CD4-positive, CD25-positive, alpha-beta regulatory T cell (primary cell): ENCODE results near the gene GRM5. TPM values are rescaled to one million over a fixed set of nuclear protein-coding genes. Genes with fewer than 3 reads are reported as not detected.

Experiments
- ATAC-seq, 2 donors: fragments of 150-1000 bp; cut with Tn5 transposase; one replicate each; pipeline ENCODE4 v1.10.0; 2021; ENCODE audit warnings: low read depth in 2 of 2, moderate number of reproducible peaks in 2 of 2, moderate library complexity in 1 of 2
- DNase-seq, 3 donors: peaks; one replicate each; pipeline versions ENCODE4 v3.0.0 to v3.0.0-alpha.2; 2012 to 2022; ENCODE audit warnings: mixed read lengths in 1 of 3
- H3K27ac ChIP-seq: one replicate; pipeline ENCODE4 v1.7.0; 2013; ENCODE audit warnings: mild to moderate bottlenecking, low read length; ENCODE audit not compliant: insufficient read depth, poor library complexity, severe bottlenecking
- H3K27me3 ChIP-seq: one replicate; pipeline ENCODE4 v1.7.0; 2013; ENCODE audit warnings: low read length; ENCODE audit not compliant: control insufficient read depth, insufficient read depth
- H3K36me3 ChIP-seq: one replicate; pipeline ENCODE4 v1.7.0; 2013; ENCODE audit warnings: mild to moderate bottlenecking, low read length, moderate library complexity; ENCODE audit not compliant: control insufficient read depth, insufficient read depth
- H3K4me1 ChIP-seq: 2 replicates; pipeline ENCODE4 v1.7.0; 2013; ENCODE audit warnings: mild to moderate bottlenecking, low read length; ENCODE audit not compliant: insufficient read depth, control insufficient read depth, poor library complexity, severe bottlenecking
- H3K4me3 ChIP-seq: one replicate; pipeline ENCODE4 v1.7.0; 2013; ENCODE audit warnings: low read depth, mild to moderate bottlenecking, low read length, moderate library complexity
- H3K9me3 ChIP-seq, 2 experiments: 1 replicate in 1 of 2; 2 replicates in 1 of 2; pipeline ENCODE4 v1.7.0; 2013; ENCODE audit warnings: low read length in 2 of 2, mild to moderate bottlenecking in 1 of 2, moderate library complexity in 1 of 2; ENCODE audit not compliant: control insufficient read depth in 2 of 2
- H3K27ac Mint-ChIP-seq, 3 donors: one replicate each; pipeline ENCODE4 v1.8.0; 2020 to 2022; ENCODE audit warnings: mild to moderate bottlenecking in 3 of 3, mixed read lengths in 3 of 3, moderate library complexity in 2 of 3
- H3K27me3 Mint-ChIP-seq: one replicate; pipeline ENCODE4 v1.8.0; 2022; ENCODE audit warnings: mild to moderate bottlenecking, mixed read lengths
- H3K36me3 Mint-ChIP-seq: one replicate; pipeline ENCODE4 v1.8.0; 2020; ENCODE audit warnings: mixed read lengths
- H3K4me1 Mint-ChIP-seq, 4 donors: one replicate each; pipeline ENCODE4 v1.8.0; 2020 to 2022; ENCODE audit warnings: mixed read lengths in 4 of 4, mild to moderate bottlenecking in 1 of 4
- H3K4me3 Mint-ChIP-seq, 4 donors: one replicate each; pipeline ENCODE4 v1.8.0; 2020 to 2022; ENCODE audit warnings: mild to moderate bottlenecking in 4 of 4, mixed read lengths in 4 of 4, moderate library complexity in 3 of 4
- H3K9me3 Mint-ChIP-seq, 7 donors: one replicate each; pipeline ENCODE4 v1.8.0; 2020 to 2022; ENCODE audit warnings: mixed read lengths in 7 of 7, mild to moderate bottlenecking in 3 of 7, moderate library complexity in 2 of 7
- polyA plus RNA-seq, 4 donors: library from polyadenylated mRNA; unstranded; fragments of 300-500 nt; fragmentation: Illumina TruSeq; gene quantifications; one replicate each; pipeline ENCODE4 v1.2.3, GENCODE V29; 2021
- total RNA-seq: library from RNA; stranded (reverse); gene quantifications from one replicate; pipeline ENCODE4 v1.2.3, GENCODE V29; 2022

GRM5 gene
- total and polyA plus RNA-seq, 5 donors from 2014 or later: not detected

GRCh38 chr11:88809126-88809525, 256.7 kb downstream of the GRM5 start:
- peaks cover 0 to 2% (median 0%) of the 10 kb centered on the region in 7 donors for H3K9me3 Mint-ChIP-seq
- ATAC-seq: no peak

GRCh38 chr11:88807349-88807748, 258.4 kb downstream of the GRM5 start:
- no peaks in the 10 kb centered on the region for H3K4me1 ChIP-seq
- H3K27ac Mint-ChIP-seq: no peak overlapping the region
- H3K4me3 Mint-ChIP-seq: no peak overlapping the region
- no peaks in the 10 kb centered on the region for H3K9me3 ChIP-seq
- DNase-seq (no peak), ATAC-seq (no peak)
- peaks cover 0 to 2% (median 1%) of the 10 kb centered on the region in 7 donors for H3K9me3 Mint-ChIP-seq
- no peak overlapping the region for H3K27ac ChIP-seq
- H3K36me3 ChIP-seq: no peaks in the 10 kb centered on the region
- no peak overlapping the region for H3K4me3 ChIP-seq
- H3K36me3 Mint-ChIP-seq: no peaks in the 10 kb centered on the region
- no peaks in the 10 kb centered on the region for H3K4me1 Mint-ChIP-seq
- no peaks in the 10 kb centered on the region for H3K27me3 ChIP-seq
- no peaks in the 10 kb centered on the region for H3K27me3 Mint-ChIP-seq

More at GRCh38 chr11:88809126-88809525, 256.7 kb downstream of the GRM5 start:
- no peak overlapping the region for H3K27ac ChIP-seq
- H3K4me3 Mint-ChIP-seq: no peak overlapping the region
- no peak for DNase-seq
- H3K9me3 ChIP-seq: no peaks in the 10 kb centered on the region
- no peaks in the 10 kb centered on the region for H3K27me3 ChIP-seq
- no peak overlapping the region for H3K4me3 ChIP-seq
- no peaks in the 10 kb centered on the region for H3K27me3 Mint-ChIP-seq
- no peaks in the 10 kb centered on the region for H3K4me1 ChIP-seq
- H3K36me3 ChIP-seq: no peaks in the 10 kb centered on the region
- no peak overlapping the region for H3K27ac Mint-ChIP-seq
- peaks cover 0 to 4% (median 0%) of the 10 kb centered on the region in 4 donors for H3K4me1 Mint-ChIP-seq
- no peaks in the 10 kb centered on the region for H3K36me3 Mint-ChIP-seq

GRCh38 chr11:88806410-88806809, 259.4 kb downstream of the GRM5 start:
- no peak for ATAC-seq

GRCh38 chr11:88801484-88802123, 264.2 kb downstream of the GRM5 start:
- DNase-seq (no peak), ATAC-seq (no peak)
- peaks cover 0 to 4% (median 1%) of the 10 kb centered on the region in 4 donors for H3K4me1 Mint-ChIP-seq
- H3K4me3 Mint-ChIP-seq: no peak overlapping the region
- no peak overlapping the region for H3K27ac ChIP-seq
- H3K4me3 ChIP-seq: no peak overlapping the region
- no peaks in the 10 kb centered on the region for H3K36me3 Mint-ChIP-seq
- H3K9me3 ChIP-seq: no peaks in the 10 kb centered on the region
- H3K27me3 Mint-ChIP-seq: no peaks in the 10 kb centered on the region
- no peak overlapping the region for H3K27ac Mint-ChIP-seq
- no peaks in the 10 kb centered on the region for H3K4me1 ChIP-seq
- peaks cover 0 to 2% (median 0%) of the 10 kb centered on the region in 7 donors for H3K9me3 Mint-ChIP-seq
- no peaks in the 10 kb centered on the region for H3K36me3 ChIP-seq
- no peaks in the 10 kb centered on the region for H3K27me3 ChIP-seq

More at GRCh38 chr11:88806410-88806809, 259.4 kb downstream of the GRM5 start:
- H3K27ac ChIP-seq: no peak overlapping the region
- Mint-ChIP-seq H3K9me3 (peaks cover 0 to 2% (median 1%) of the 10 kb centered on the region in 7 donors), H3K27ac (no peak overlapping the region), H3K27me3 (no peaks in the 10 kb centered on the region), H3K36me3 (no peaks in the 10 kb centered on the region), H3K4me1 (peaks cover 0 to 4% (median 0%) of the 10 kb centered on the region in 4 donors), H3K4me3 (no peak overlapping the region)
- no peak overlapping the region for H3K4me3 ChIP-seq
- no peaks in the 10 kb centered on the region for H3K4me1 ChIP-seq
- H3K27me3 ChIP-seq: no peaks in the 10 kb centered on the region
- no peak for DNase-seq
- no peaks in the 10 kb centered on the region for H3K9me3 ChIP-seq
- H3K36me3 ChIP-seq: no peaks in the 10 kb centered on the region

GRCh38 chr11:88799771-88800500, 265.8 kb downstream of the GRM5 start:
- H3K4me1 ChIP-seq: no peaks in the 10 kb centered on the region
- no peaks in the 10 kb centered on the region for H3K27me3 Mint-ChIP-seq
- peaks cover 0 to 4% (median 1%) of the 10 kb centered on the region in 4 donors for H3K4me1 Mint-ChIP-seq
- ATAC-seq (no peak), DNase-seq (no peak)
- no peak overlapping the region for H3K4me3 ChIP-seq
- no peaks in the 10 kb centered on the region for H3K36me3 ChIP-seq
- H3K9me3 Mint-ChIP-seq: peaks cover 0 to 2% (median 0%) of the 10 kb centered on the region in 7 donors
- H3K4me3 Mint-ChIP-seq: no peak overlapping the region
- no peak overlapping the region for H3K27ac Mint-ChIP-seq
- H3K9me3 ChIP-seq: no peaks in the 10 kb centered on the region
- H3K27ac ChIP-seq: no peak overlapping the region
- no peaks in the 10 kb centered on the region for H3K36me3 Mint-ChIP-seq
- no peaks in the 10 kb centered on the region for H3K27me3 ChIP-seq

- Mint-ChIP-seq H3K4me3 (no peak overlapping the region), H3K36me3 (no peaks in the 10 kb centered on the region), H3K27me3 (no peaks in the 10 kb centered on the region), H3K4me1 (no peaks in the 10 kb centered on the region), H3K9me3 (peaks cover 0 to 3% (median 0%) of the 10 kb centered on the region in 7 donors), H3K27ac (no peak overlapping the region)
- Histone ChIP-seq H3K36me3 (no peaks in the 10 kb centered on the region), H3K4me3 (no peak overlapping the region), H3K9me3 (no peaks in the 10 kb centered on the region), H3K4me1 (no peaks in the 10 kb centered on the region), H3K27ac (no peak overlapping the region), H3K27me3 (no peaks in the 10 kb centered on the region)
- ATAC-seq (no peak), DNase-seq (no peak)
Observed at GRCh38 chr11:88790182-88790581, 275.6 kb downstream of the GRM5 start.

- no peaks in the 10 kb centered on the region for H3K36me3 ChIP-seq
- DNase-seq (no peak), ATAC-seq (no peak)
- H3K4me1 Mint-ChIP-seq: peaks cover 0 to 6% (median 0%) of the 10 kb centered on the region in 4 donors
- H3K36me3 Mint-ChIP-seq: no peaks in the 10 kb centered on the region
- H3K27me3 ChIP-seq: no peaks in the 10 kb centered on the region
- no peaks in the 10 kb centered on the region for H3K9me3 ChIP-seq
- no peak overlapping the region for H3K4me3 ChIP-seq
- no peak overlapping the region for H3K27ac Mint-ChIP-seq
- H3K4me3 Mint-ChIP-seq: no peak overlapping the region
- no peak overlapping the region for H3K27ac ChIP-seq
- no peaks in the 10 kb centered on the region for H3K27me3 Mint-ChIP-seq
- H3K9me3 Mint-ChIP-seq: peaks cover 0 to 4% (median 0%) of the 10 kb centered on the region in 7 donors
- no peaks in the 10 kb centered on the region for H3K4me1 ChIP-seq
Observed at GRCh38 chr11:88779577-88779976, 286.2 kb downstream of the GRM5 start.
